ENCODE measurements around the gene AFF2.
"Not testable (repeated sequence)": the region's sequence is repeated elsewhere in the genome, so short reads cannot be mapped to it uniquely, and the experiment has no call there.

The AFF2 gene

GRCh38 chrX:148647651-148648050 is 147.2 kb downstream of the AFF2 start:
- Histone ChIP-seq H3K4me3 (no peak overlapping the region), H3K4me2 (no peak overlapping the region), H4K20me1 (peaks cover 95% of the 10 kb centered on the region), H3K4me1 (no peaks in the 10 kb centered on the region), H3K27ac (no peak overlapping the region), H3K27me3 (no peaks in the 10 kb centered on the region), H3K36me3 (peaks cover 42% of the 10 kb centered on the region), H3K9ac (no peak overlapping the region), H3K9me3 (peaks cover 47% of the 10 kb centered on the region)
- no peak for TF ChIP-seq Cebpa-rat (IDR thresholded peaks at IDR 0.05)

GRCh38 chrX:148649145-148649795 is 148.9 kb downstream of the AFF2 start:
- H3K4me2 ChIP-seq, result no peak overlapping the region

GRCh38 chrX:148658115-148658730 is 157.8 kb downstream of the AFF2 start:
- Histone ChIP-seq H3K4me2 (peak overlapping the region; percentile 74), H3K36me3 (peaks cover 74% of the 10 kb centered on the region)

More at GRCh38 chrX:148649145-148649795, 148.9 kb downstream of the AFF2 start:
- no peaks in the 10 kb centered on the region for H3K27me3 ChIP-seq
- peaks cover 56% of the 10 kb centered on the region for H3K36me3 ChIP-seq
- H3K4me3 ChIP-seq, result no peak overlapping the region
- no peak for TF ChIP-seq Cebpa-rat (IDR thresholded peaks at IDR 0.05)
- H3K27ac ChIP-seq, result no peak overlapping the region
- peaks cover 85% of the 10 kb centered on the region for H4K20me1 ChIP-seq
- no peak overlapping the region for H3K9ac ChIP-seq
- H3K4me1 ChIP-seq, result no peaks in the 10 kb centered on the region
- peaks cover 58% of the 10 kb centered on the region for H3K9me3 ChIP-seq

GRCh38 chrX:148659481-148659880 is 159.1 kb downstream of the AFF2 start:
- Histone ChIP-seq H3K4me2 (peak overlapping the region; percentile 21), H3K9ac (no peak overlapping the region), H3K36me3 (peaks cover 74% of the 10 kb centered on the region), H3K4me3 (no peak overlapping the region), H3K27ac (peak overlapping the region; percentile 35), H3K27me3 (no peaks in the 10 kb centered on the region), H3K9me3 (peaks cover 80% of the 10 kb centered on the region), H4K20me1 (0 out of 2 replicates have a peak, but pooled peaks cover 9% of the 10 kb centered on the region), H3K4me1 (peaks cover 31% of the 10 kb centered on the region)
- no peak for TF ChIP-seq Cebpa-rat (IDR thresholded peaks at IDR 0.05)

More at GRCh38 chrX:148658115-148658730, 157.8 kb downstream of the AFF2 start:
- H3K9ac ChIP-seq, result no peak overlapping the region
- peak overlapping the region; percentile 60 for H3K27ac ChIP-seq
- H3K4me1 ChIP-seq, result peaks cover 31% of the 10 kb centered on the region
- no peak for TF ChIP-seq Cebpa-rat (IDR thresholded peaks at IDR 0.05)
- H3K4me3 ChIP-seq, result peak overlapping the region; percentile 37; the same call in 1 of the 2 replicates
- no peaks in the 10 kb centered on the region for H3K27me3 ChIP-seq
- H4K20me1 ChIP-seq, result 0 out of 2 replicates have a peak, but pooled peaks cover 10% of the 10 kb centered on the region
- H3K9me3 ChIP-seq, result peaks cover 80% of the 10 kb centered on the region

- H3K27ac ChIP-seq, result no peak overlapping the region
- H4K20me1 ChIP-seq, result 0 out of 2 replicates have a peak, but pooled peaks cover 9% of the 10 kb centered on the region
- no peak overlapping the region for H3K4me3 ChIP-seq
- no peak overlapping the region for H3K9ac ChIP-seq
- H3K4me1 ChIP-seq, result peaks cover 31% of the 10 kb centered on the region
- H3K4me2 ChIP-seq, result no peak overlapping the region
- peaks cover 80% of the 10 kb centered on the region for H3K9me3 ChIP-seq
- H3K36me3 ChIP-seq, result peaks cover 74% of the 10 kb centered on the region
- H3K27me3 ChIP-seq, result no peaks in the 10 kb centered on the region
- no peak for TF ChIP-seq Cebpa-rat (IDR thresholded peaks at IDR 0.05)
Observed at GRCh38 chrX:148661035-148661434, 160.6 kb downstream of the AFF2 start.

GRCh38 chrX:148662014-148662413 is 161.6 kb downstream of the AFF2 start:
- peaks cover 81% of the 10 kb centered on the region for H3K36me3 ChIP-seq

GRCh38 chrX:148664171-148664570 is 163.8 kb downstream of the AFF2 start:
- TF ChIP-seq Cebpa-rat (IDR thresholded peaks at IDR 0.05), result no peak
- Histone ChIP-seq H4K20me1 (no peaks in the 10 kb centered on the region), H3K4me1 (peaks cover 5% of the 10 kb centered on the region), H3K36me3 (peaks cover 98% of the 10 kb centered on the region), H3K9me3 (peaks cover 98% of the 10 kb centered on the region), H3K9ac (no peak overlapping the region), H3K27ac (no peak overlapping the region), H3K27me3 (no peaks in the 10 kb centered on the region), H3K4me3 (no peak overlapping the region), H3K4me2 (no peak overlapping the region)

More at GRCh38 chrX:148662014-148662413, 161.6 kb downstream of the AFF2 start:
- Histone ChIP-seq H3K9me3 (peaks cover 80% of the 10 kb centered on the region), H3K4me3 (no peak overlapping the region), H3K27me3 (no peaks in the 10 kb centered on the region), H3K9ac (no peak overlapping the region), H3K27ac (no peak overlapping the region), H3K4me2 (no peak overlapping the region), H4K20me1 (0 out of 2 replicates have a peak, but pooled peaks cover 7% of the 10 kb centered on the region), H3K4me1 (peaks cover 27% of the 10 kb centered on the region)
- TF ChIP-seq Cebpa-rat (IDR thresholded peaks at IDR 0.05), result no peak

- Histone ChIP-seq H3K27ac (no peak overlapping the region), H3K4me2 (no peak overlapping the region), H3K27me3 (no peaks in the 10 kb centered on the region), H3K36me3 (peaks cover 99% of the 10 kb centered on the region), H3K4me1 (no peaks in the 10 kb centered on the region), H3K9me3 (peaks cover 98% of the 10 kb centered on the region), H3K4me3 (no peak overlapping the region), H3K9ac (no peak overlapping the region), H4K20me1 (peaks cover 7% of the 10 kb centered on the region)
- TF ChIP-seq Cebpa-rat (IDR thresholded peaks at IDR 0.05), result no peak
Observed at GRCh38 chrX:148664995-148665394, 164.6 kb downstream of the AFF2 start.

- Histone ChIP-seq H4K20me1 (peaks cover 48% of the 10 kb centered on the region), H3K36me3 (peaks cover 93% of the 10 kb centered on the region), H3K9me3 (peaks cover 77% of the 10 kb centered on the region)
- not testable (repeated sequence) for H3K4me2 ChIP-seq, H3K9ac ChIP-seq, H3K27me3 ChIP-seq, H3K4me3 ChIP-seq, H3K4me1 ChIP-seq, H3K27ac ChIP-seq
Observed at GRCh38 chrX:148669175-148669574, 168.8 kb downstream of the AFF2 start.

- Histone ChIP-seq H3K9ac (no peak overlapping the region), H4K20me1 (peaks cover 59% of the 10 kb centered on the region), H3K4me2 (no peak overlapping the region), H3K9me3 (peaks cover 66% of the 10 kb centered on the region), H3K27ac (no peak overlapping the region), H3K4me1 (no peaks in the 10 kb centered on the region), H3K27me3 (no peaks in the 10 kb centered on the region), H3K36me3 (peaks cover 93% of the 10 kb centered on the region), H3K4me3 (no peak overlapping the region)
- no peak for TF ChIP-seq Cebpa-rat (IDR thresholded peaks at IDR 0.05)
Observed at GRCh38 chrX:148670277-148670676, 169.9 kb downstream of the AFF2 start.
